NCI-H2227 treated with DMSO at 0.1 percent for 48 hours (cell line): ENCODE measurements around the gene CDH8.

Experiments
- DNase-seq: peaks from one replicate; lab custom pipeline; 2025; lab: John Stamatoyannopoulos, UW

CDH8 gene

DNA sequence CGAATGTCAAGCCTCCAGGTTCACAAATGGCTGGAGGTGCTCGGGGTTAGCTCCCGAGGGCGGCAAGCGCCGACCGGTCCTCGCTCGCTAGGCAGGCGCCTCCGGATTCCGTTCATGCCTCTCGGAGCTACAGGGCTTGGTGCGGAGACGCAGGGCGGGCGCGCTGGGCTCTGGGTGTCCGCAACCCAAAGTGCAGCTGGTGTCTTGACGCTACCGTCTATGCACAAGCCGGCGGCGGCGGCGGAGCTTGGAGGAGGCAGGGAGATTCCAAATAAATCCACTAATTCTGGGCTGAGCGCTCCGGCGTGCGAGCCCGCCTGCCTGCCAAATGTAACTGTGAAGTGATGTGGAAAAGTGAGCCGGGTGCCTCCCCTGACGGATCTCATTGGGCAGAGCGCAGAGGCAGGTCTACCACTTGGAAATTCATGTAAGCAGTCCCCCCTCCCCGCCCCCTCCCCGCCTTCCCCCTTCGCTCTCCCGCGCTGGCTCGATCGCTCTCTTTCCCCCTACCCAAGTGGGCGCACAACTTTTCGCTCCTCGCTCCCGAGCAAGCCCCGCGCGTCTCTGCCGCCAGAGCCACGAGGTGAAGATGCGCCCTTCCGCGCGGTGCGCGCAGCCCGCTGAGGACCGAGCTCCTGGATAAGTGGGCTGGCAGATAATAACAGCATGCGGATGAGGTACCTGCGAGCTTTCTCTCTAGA is at the start of gene CDH8:
Gene CDH8 (minus strand): TSS at position 338 of the 701 bp plus-strand sequence. CDS start 15,035 bp downstream, outside the sequence.
- peak; percentile 17 for DNase-seq

GRCh38 chr16:62079236-62079635 is 43.0 kb upstream of the CDH8 start:
- no peak for DNase-seq

- DNase-seq = no peak
These were observed 41.8 kb upstream of the CDH8 start for GRCh38 chr16:62077998-62078397.

- DNase-seq = no peak
These were observed 40.6 kb upstream of the CDH8 start for GRCh38 chr16:62076886-62077285.

DNA sequence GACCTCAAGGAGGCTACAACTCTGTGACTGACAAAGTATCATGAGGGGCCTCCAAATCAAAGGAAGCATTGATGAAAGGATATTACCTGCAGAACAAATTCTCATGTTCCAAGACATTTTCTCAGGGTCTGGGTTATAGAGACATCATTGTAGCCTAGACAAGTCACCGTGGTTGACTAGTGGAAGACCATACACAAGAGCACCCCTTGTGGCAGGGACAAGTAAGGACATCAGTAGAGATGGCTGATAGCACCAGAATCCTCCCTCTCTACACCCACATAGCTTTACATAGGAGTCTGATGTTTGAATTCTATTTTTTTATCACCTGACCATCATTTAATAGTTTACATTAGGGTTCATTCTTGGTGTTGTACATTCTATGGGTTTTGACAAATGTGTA is 32.5 kb upstream of the CDH8 start:
- no peak for DNase-seq

DNA sequence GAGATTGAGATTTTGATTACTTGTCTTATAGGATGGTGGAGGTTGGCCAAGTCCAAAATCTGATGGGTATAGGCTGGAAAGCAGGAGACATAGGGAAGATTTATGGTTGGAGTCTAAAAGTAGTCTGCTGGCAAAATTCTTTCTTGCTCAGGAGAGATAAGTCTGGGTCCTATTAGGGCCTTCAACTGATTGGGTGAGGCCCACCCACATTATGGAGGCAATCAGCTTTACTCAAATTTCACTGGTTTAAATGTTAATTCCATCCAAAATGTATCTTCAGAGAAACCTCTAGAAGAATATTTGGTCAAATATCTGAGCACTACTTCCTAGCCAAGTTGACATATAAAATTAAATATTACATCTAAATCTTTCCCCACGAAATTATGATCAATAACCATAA is 31.7 kb upstream of the CDH8 start:
- no peak for DNase-seq

GRCh38 chr16:62067182-62067581 is 30.9 kb upstream of the CDH8 start:
- no peak for DNase-seq

- DNase-seq = no peak
These were observed 30.5 kb upstream of the CDH8 start for GRCh38 chr16:62066747-62067146.

DNA sequence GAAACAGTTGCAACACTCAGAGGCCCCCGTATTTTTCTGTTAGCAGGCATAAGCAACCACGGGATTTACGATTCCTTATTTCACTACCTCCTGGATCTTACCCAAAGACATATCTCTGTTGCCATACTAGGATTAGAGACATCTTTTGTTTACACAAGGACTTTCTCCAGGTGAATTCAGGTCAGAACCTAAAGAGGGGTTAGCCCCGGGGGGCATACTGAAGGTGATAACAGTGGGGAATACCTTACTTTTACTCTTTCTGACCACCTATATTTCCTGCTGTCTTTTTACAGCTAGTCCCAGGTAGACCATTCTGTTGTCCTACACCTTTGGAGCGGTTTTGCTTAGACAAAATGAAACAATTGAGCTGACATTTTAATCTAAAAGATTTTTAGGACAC is 27.9 kb upstream of the CDH8 start:
- DNase-seq = no peak

DNA sequence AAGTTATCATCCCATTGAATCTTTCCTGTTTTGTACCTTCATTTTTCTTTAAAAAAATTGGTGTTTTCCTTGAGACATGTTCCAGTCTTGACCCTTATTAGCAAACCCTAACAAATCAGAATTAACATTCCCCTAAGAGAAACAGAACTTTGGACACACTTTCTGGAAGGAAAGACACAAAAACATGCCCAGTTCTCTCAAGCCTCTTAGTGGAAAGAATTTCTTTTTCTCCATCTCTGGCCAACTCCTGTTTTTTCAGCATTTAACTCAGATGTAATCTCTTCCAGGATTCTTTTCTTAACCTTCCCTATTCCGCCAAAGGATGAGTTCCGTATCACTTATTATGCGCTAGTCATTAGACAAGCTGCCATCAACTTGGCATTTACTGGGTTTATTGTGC is 23.9 kb upstream of the CDH8 start:
- DNase-seq = no peak

DNA sequence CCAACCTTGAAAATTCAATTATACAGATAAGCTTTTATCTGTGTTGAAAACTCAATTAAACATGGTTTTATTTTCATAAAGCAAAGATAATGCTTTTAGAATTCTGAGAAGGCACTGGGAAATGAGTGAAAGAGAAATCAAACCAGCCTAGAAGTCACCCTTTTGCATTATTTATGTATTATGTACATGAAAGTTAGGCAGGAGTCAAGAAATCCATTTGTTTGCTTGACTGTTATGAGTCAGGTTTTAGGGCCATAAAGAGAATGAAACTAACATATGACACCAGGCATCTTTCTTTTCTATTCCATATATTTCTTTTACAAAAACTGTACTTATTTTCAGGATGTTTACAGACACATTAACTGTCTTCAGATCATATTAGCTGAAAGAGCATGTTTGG is 23.3 kb upstream of the CDH8 start:
- DNase-seq = no peak

- no peak for DNase-seq
These were observed 22.2 kb upstream of the CDH8 start for GRCh38 chr16:62058412-62058811.

DNA sequence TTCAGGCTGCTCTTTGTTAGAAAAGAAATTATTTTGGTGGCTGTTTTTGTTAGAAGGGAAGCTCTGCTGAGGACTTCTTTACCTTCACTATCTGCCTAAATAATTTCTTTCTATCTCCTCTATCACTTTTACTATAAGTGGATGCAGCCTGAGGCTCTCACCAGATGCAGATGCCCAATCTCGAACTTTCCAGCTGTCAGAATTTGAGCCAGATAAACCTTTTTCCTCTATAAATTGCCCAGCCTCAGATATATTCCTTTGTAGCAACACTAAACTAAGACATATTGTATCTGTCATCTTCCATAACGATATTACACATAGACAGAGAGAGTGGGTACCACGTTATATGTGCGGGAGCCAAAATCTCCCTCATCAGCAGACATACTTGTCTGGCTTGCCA is 15.7 kb upstream of the CDH8 start:
- no peak for DNase-seq

GRCh38 chr16:62050793-62051192 is 14.6 kb upstream of the CDH8 start:
- no peak for DNase-seq

GRCh38 chr16:62046801-62047200 is 10.6 kb upstream of the CDH8 start:
- DNase-seq = no peak

DNA sequence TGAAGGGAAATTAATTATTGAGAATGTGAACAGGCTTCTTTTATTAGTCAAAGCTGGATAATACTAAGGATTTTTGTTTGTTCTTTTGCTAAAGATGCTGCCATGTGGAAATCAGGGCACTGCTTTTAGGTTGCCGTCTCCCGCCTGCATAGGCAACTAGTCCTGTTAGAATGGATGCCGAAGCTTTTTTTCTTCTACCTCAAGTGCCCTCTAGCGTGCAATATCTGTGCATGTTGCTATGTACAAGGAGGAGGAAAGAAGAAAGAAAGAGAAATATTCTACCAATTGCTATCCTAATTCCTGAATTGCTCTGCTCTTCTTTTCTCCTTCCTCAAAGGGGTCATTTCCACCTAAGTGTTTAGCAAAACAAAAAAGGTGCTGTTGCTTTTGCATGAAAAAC is 5.2 kb upstream of the CDH8 start:
- DNase-seq = peak; percentile 38

DNA sequence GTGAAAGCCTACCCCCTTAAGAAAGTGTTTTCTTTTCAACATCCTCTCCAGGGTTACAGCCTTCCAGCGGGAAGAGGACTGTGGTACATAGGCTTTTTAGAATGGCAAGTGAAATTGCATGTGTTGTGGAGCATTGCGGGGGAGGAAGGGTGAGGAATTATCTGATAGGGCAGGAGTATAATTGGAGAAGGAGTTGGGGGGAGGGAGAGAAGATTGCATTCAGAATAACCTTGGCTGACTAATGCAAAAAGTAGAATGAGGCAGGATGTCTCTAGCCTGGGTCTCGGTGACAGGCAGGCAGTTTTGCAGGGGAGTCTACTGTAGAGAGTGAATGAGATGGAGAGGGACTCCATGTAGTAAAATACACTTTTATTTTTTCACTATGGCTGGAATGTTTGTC is 2.4 kb upstream of the CDH8 start:
- DNase-seq = no peak

DNA sequence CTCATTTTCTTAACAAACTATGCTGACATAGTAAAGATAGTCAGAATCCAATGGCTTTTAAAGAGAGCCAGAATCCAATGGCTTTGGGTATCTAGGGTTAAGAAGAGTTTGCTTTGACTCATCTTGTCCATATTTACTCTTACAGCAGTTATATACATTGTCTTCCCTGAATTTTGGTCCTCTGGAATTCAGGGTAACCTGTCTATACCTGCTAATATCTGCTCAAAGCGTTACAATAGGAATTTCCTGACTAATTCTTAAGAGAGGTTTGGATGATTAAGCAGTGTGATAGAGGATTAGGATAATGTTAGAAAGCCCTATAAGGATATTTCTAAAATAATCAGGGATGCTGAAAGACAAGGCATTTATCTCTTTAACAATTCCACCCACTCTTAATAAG is 2.0 kb upstream of the CDH8 start:
- no peak for DNase-seq

DNA sequence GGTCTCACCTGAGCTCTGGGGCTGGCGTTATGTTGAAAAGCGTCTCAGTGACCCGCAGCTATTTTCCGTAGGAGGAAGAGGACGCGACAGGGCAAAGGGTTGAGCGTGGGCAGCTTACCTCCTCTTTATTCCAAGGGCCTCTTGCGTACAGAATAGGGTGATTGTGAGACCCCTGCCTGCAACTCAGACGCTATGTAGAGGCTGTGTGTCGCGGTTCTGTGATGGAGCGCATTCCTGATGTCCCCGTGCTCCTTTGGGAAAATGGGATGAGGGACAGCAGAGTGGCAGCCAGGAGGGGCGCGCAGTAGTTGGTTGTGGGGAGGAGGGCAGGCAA is 531 bp upstream of the CDH8 start:
- no peak for DNase-seq

GRCh38 chr16:62035115-62036092 is 834 bp downstream of the CDH8 start:
- peak; percentile 54 for DNase-seq

DNA sequence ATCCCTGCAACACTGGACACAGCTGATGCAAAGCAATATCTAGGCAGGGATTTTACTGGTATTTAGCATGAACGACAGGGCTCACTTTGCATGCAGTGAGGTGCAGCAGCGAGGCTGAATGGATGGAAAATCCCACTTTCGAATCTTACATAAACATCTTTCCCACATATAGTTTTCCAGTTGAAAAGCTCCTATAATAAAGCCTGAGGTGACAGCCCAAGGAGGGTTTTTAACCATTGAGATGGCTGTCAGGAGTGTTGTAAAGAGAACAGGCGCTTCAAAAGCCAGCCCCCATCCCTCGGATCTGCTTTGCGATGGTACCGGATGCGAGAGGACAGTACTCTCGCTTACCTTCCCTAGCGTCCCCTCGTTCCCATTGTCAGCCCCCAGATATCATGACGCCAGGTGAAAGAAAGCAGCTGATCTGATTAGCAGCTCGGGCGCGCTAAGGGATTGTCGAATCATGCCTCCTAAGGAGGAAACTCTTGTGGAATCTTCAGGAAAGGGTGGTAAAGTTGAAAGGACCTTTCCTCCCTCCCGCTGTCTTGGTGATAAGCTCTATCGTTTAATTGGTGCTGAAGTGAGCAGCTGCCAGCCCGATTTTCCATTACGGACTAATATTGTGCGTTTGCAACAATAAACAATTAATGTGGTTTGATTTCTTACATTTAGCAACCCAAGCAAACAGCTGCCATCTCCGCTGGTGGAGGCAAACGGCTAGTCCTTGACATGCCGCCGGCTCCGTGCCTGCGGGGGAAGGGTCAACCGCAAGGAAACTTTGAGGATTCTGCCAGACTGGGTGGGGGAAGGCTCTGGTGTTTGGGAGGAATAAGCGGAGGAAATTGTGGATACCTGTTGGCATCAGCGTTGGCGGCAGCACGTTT is 1.8 kb downstream of the CDH8 start:
- DNase-seq = peak; percentile 15

- DNase-seq = no peak
These were observed 3.2 kb downstream of the CDH8 start for GRCh38 chr16:62033065-62033464.
